Lung (tissue), 12 donors: ENCODE results near the gene STIP1. TPM values are rescaled to one million over a fixed set of nuclear protein-coding genes. Genes with fewer than 3 reads are reported as not detected.

Experiments
- ATAC-seq: fragments of 200-7000 bp; cut with Tn5 transposase; one replicate; pipeline ENCODE4 v1.9.1; 2020; ENCODE audit warnings: moderate number of reproducible peaks; ENCODE audit not compliant: insufficient read depth, low FRiP score
- DNase-seq, 3 donors: peaks; one replicate each; pipeline ENCODE4 v3.0.0-alpha.2; 2013 to 2017
- H3K27ac ChIP-seq, 2 donors: one replicate each; pipeline ENCODE4 v1.5.1; 2013; ENCODE audit warnings: mild to moderate bottlenecking in 2 of 2, moderate library complexity in 2 of 2, control low read depth in 1 of 2, inconsistent platforms in 1 of 2, low read depth in 1 of 2, low read length in 1 of 2
- H3K27me3 ChIP-seq, 3 donors: one replicate each; pipeline ENCODE4 v1.5.1; 2013; ENCODE audit warnings: low read length in 2 of 3; ENCODE audit not compliant: control insufficient read depth in 3 of 3, insufficient read depth in 3 of 3
- H3K36me3 ChIP-seq, 4 donors: one replicate each; pipeline ENCODE4 v1.5.1; 2013; ENCODE audit warnings: low read length in 4 of 4, mild to moderate bottlenecking in 1 of 4, moderate library complexity in 1 of 4; ENCODE audit not compliant: control insufficient read depth in 4 of 4, insufficient read depth in 4 of 4
- H3K4me1 ChIP-seq, 5 donors: one replicate each; pipeline ENCODE4 v1.5.1; 2013; ENCODE audit warnings: low read length in 5 of 5, mild to moderate bottlenecking in 2 of 5, moderate library complexity in 1 of 5; ENCODE audit not compliant: control insufficient read depth in 5 of 5, insufficient read depth in 5 of 5
- H3K4me3 ChIP-seq: one replicate; pipeline ENCODE4 v1.5.1; 2013; ENCODE audit warnings: mild to moderate bottlenecking, control low read depth, moderate library complexity
- H3K9ac ChIP-seq, 2 donors: one replicate each; pipeline ENCODE4 v1.5.1; 2013; ENCODE audit warnings: low read length in 2 of 2, control low read depth in 1 of 2; ENCODE audit not compliant: insufficient read depth in 1 of 2
- H3K9me3 ChIP-seq, 4 donors: one replicate each; pipeline ENCODE4 v1.5.1; 2013; ENCODE audit warnings: low read length in 3 of 4, mild to moderate bottlenecking in 1 of 4, moderate library complexity in 1 of 4; ENCODE audit not compliant: control insufficient read depth in 4 of 4, insufficient read depth in 3 of 4
- WGBS, 2 donors: extraction: QIAGEN DNeasy Blood & Tissue Kit; methylation state at CpG; one replicate each; pipeline ENCODE4 v1.1.7; 2013; 5-methylcytosine and 5-hydroxymethylcytosine counted together
- polyA plus RNA-seq, 2 donors: library from polyadenylated mRNA; stranded (reverse); fragments of 200-250 nt; gene quantifications; one replicate each; pipeline ENCODE4 v1.2.1, GENCODE V29; 2013
- total RNA-seq, 2 donors: library from RNA; depleted of rRNA in 1 of 2; stranded (reverse); fragments of >200 nt in 1 of 2; gene quantifications; one replicate each; pipeline ENCODE4 v1.2.1, GENCODE V29; 2014 to 2021
- TF ChIP-seq, protein P1 (sequence below): IDR thresholded peaks from 2 replicates; pipeline ENCODE4 v1.5.1; 2012; ENCODE audit warnings: mild to moderate bottlenecking; ENCODE audit errors: control extremely low read depth, extremely low read depth
- donor health status: control.
- donor health status: control.
- donor health status: Bipolar disorder and iron deficiency.
- donor health status: healthy.
- donor health status: DM: yes; HTN: yes; CAD: no.

The STIP1 gene
- total and polyA plus RNA-seq, 4 donors = 75.9 to 122 (median 94.8) TPM

- ATAC-seq (peak; percentile 73), DNase-seq (peak; percentile 44 to 70 (median 49))
- TF ChIP-seq, protein P1, sequence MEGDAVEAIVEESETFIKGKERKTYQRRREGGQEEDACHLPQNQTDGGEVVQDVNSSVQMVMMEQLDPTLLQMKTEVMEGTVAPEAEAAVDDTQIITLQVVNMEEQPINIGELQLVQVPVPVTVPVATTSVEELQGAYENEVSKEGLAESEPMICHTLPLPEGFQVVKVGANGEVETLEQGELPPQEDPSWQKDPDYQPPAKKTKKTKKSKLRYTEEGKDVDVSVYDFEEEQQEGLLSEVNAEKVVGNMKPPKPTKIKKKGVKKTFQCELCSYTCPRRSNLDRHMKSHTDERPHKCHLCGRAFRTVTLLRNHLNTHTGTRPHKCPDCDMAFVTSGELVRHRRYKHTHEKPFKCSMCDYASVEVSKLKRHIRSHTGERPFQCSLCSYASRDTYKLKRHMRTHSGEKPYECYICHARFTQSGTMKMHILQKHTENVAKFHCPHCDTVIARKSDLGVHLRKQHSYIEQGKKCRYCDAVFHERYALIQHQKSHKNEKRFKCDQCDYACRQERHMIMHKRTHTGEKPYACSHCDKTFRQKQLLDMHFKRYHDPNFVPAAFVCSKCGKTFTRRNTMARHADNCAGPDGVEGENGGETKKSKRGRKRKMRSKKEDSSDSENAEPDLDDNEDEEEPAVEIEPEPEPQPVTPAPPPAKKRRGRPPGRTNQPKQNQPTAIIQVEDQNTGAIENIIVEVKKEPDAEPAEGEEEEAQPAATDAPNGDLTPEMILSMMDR = peak; percentile 35
- Histone ChIP-seq H3K9ac (peak within 1 kb of the TSS in 1 of 2 donors; percentile 58), H3K27ac (peak within 1 kb of the TSS; percentile 24 to 63), H3K9me3 (no peaks in the 10 kb centered on the region), H3K4me1 (peaks cover 0 to 26% (median 9%) of the 10 kb centered on the region in 5 donors), H3K27me3 (no peaks in the 10 kb centered on the region), H3K4me3 (peak within 1 kb of the TSS; percentile 62), H3K36me3 (peaks cover 0 to 17% (median 2%) of the 10 kb centered on the region in 4 donors)
- 1% methylated on average over 63 to 75 of the region's 75 CpGs for WGBS, 2 donors
Observed at GRCh38 chr11:64251016-64251752, 65.2 kb downstream of the STIP1 start, which contains the start of gene PLCB3. PLCB3 (plus strand) TSS chr11:64251530; CDS start chr11:64251650, 120 bp downstream.

DNA sequence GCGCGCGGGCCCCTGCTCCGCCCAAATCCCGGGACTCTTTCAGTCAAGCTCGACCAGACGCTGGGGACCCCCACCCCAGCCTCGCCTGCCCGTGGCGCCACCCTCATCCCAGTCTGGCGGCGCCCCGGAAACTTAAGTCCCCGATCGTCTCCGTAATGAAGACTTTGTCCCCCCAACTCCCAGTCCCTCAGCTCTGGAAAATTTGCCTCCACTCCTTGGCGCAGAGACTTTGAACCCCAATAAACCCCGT is 65.7 kb downstream of the STIP1 start:
- 0 to 2% methylated on average over 17 to 18 of the region's 18 CpGs for WGBS, 2 donors
- H3K9me3 ChIP-seq = no peaks in the 10 kb centered on the region
- no peak for DNase-seq
- TF ChIP-seq, protein P1 = no peak
- H3K4me3 ChIP-seq = peak overlapping the region; percentile 62
- peak overlapping the region in 1 of 2 donors; percentile 58 for H3K9ac ChIP-seq
- H3K4me1 ChIP-seq = peaks cover 0 to 26% (median 9%) of the 10 kb centered on the region in 5 donors
- H3K27me3 ChIP-seq = no peaks in the 10 kb centered on the region
- H3K36me3 ChIP-seq = peaks cover 0 to 22% (median 3%) of the 10 kb centered on the region in 4 donors
- no peak for ATAC-seq
- peak overlapping the region; percentile 24 to 63 for H3K27ac ChIP-seq

GRCh38 chr11:64252003-64252872 is 66.3 kb downstream of the STIP1 start:
- Histone ChIP-seq H3K36me3 (peaks cover 0 to 23% (median 3%) of the 10 kb centered on the region in 4 donors), H3K27ac (peak overlapping the region in 1 of 2 donors; percentile 35), H3K9ac (peak overlapping the region in 1 of 2 donors; percentile 58), H3K4me3 (peak overlapping the region; percentile 62), H3K4me1 (peaks cover 0 to 23% (median 9%) of the 10 kb centered on the region in 5 donors), H3K9me3 (no peaks in the 10 kb centered on the region), H3K27me3 (no peaks in the 10 kb centered on the region)
- peak; percentile 29 to 52 (median 40) for DNase-seq
- peak; percentile 63 for ATAC-seq
- TF ChIP-seq, protein P1 = no peak
- 3 to 4% methylated on average over 22 to 23 of the region's 23 CpGs for WGBS, 2 donors
